ENCODE measurements around the gene DCP1B.

DCP1B gene

DNA sequence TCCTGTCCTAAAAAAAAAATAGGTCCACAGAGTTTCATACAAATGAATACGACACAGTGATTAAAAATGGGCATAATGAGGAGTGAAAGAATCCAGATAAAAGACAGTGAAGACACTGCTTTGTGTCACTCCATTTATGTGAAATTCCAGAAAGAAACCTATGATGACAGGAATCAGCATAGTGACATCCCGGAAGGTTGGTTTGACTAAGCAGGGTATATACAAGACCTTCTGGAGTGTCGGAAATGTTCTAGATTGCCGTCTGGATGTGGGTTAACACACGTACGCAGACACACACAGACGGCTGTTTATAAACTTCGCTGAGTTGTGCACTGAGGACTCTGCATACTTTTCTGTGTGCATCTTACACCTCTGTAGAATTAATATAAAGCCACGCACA is 72.6 kb downstream of the DCP1B start:
- H3K4me3 ChIP-seq (replicated peaks; ENCODE audit: low read depth, low read length) = no peak overlapping the region
- no peak for DNase-seq (ENCODE audit: low read depth)
- TF ChIP-seq, protein P1, sequence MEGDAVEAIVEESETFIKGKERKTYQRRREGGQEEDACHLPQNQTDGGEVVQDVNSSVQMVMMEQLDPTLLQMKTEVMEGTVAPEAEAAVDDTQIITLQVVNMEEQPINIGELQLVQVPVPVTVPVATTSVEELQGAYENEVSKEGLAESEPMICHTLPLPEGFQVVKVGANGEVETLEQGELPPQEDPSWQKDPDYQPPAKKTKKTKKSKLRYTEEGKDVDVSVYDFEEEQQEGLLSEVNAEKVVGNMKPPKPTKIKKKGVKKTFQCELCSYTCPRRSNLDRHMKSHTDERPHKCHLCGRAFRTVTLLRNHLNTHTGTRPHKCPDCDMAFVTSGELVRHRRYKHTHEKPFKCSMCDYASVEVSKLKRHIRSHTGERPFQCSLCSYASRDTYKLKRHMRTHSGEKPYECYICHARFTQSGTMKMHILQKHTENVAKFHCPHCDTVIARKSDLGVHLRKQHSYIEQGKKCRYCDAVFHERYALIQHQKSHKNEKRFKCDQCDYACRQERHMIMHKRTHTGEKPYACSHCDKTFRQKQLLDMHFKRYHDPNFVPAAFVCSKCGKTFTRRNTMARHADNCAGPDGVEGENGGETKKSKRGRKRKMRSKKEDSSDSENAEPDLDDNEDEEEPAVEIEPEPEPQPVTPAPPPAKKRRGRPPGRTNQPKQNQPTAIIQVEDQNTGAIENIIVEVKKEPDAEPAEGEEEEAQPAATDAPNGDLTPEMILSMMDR (IDR thresholded peaks at IDR 0.05; ENCODE audit: low read length, missing control alignments) = no peak

DNA sequence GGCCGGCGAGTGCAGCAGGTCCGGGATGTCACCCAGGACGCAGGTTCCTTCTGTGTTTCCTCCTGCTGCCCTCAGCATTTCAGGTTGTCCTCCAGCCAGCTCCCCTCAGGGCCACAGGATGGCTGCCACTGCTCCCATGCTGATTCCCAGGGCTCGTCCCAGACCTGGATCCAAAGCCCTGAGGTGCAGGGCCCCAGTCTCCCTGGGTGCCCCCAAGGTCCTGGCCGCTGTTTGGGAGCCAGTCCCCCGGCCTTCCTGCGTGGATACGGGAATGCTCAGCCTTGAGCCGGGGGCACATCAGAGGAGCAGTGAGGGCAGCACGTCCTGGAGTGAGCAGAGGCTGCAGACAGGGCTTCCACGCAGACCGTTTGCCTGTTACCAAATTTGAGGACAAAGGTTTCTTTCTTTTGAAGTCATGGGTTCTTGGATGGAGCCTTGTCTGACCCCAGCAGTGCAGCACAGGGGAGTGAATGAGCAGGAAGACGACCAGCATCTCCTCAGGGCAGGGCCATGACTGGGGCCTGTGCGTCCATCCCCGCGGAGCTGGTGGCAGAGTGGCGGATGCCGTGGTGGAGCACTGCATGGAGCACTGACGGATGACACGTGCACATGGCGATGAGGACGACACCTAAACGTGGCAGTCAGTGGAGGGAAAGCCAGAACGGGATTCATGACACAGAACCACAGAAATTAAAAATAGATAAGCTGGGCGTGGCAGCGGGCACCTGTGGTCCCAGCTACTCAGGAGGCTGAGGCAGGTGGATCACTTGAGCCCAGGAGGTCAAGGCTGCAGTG is 73.3 kb downstream of the DCP1B start:
- DNase-seq (ENCODE audit: low read depth) = no peak
- H3K4me3 ChIP-seq (replicated peaks; ENCODE audit: low read depth, low read length) = no peak overlapping the region
- TF ChIP-seq, protein P1 (IDR thresholded peaks at IDR 0.05; ENCODE audit: low read length, missing control alignments) = no peak

DNA sequence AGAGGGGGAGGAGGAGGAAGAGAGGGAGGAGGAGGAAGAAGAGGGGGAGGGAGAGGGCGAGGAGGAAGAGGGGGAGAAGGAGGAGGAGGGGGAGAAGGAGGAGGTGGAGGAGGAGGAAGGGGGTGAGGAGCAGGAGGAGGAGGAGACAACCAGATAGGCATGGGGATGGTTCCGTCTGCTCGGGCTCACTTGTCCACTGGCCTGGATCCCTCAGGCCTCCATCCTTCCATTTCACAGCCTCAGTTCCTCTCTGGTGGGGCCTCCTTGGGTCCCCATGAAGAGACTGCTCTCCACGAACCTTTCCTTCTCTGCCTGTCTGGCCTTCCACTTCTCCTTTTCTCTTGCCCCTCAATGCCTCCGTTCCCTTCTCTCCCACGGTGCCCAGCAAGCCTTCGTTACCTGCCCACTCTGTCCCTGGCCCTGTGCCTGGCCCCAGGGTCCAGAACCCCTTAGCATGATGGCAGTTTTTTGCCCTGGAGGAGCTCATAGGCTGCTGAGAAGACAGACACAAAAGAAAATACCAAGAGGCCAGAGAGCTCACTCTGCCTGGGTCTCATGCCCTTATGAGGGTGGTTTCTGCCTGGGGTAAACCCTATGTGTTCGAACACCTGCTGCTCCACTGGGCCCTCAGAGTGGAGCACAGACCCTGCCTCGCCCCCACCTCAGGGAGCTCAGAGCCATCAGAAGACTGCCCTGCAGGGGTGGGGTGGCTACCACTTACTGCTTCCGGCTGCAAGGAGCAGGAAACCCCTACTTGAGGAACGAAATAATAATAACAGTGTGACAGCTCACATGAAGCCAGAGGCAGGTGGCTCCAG is 74.1 kb downstream of the DCP1B start:
- no peak for DNase-seq (ENCODE audit: low read depth)
- TF ChIP-seq, protein P1 (IDR thresholded peaks at IDR 0.05; ENCODE audit: low read length, missing control alignments) = no peak
- no peak overlapping the region for H3K4me3 ChIP-seq (replicated peaks; ENCODE audit: low read depth, low read length)

DNA sequence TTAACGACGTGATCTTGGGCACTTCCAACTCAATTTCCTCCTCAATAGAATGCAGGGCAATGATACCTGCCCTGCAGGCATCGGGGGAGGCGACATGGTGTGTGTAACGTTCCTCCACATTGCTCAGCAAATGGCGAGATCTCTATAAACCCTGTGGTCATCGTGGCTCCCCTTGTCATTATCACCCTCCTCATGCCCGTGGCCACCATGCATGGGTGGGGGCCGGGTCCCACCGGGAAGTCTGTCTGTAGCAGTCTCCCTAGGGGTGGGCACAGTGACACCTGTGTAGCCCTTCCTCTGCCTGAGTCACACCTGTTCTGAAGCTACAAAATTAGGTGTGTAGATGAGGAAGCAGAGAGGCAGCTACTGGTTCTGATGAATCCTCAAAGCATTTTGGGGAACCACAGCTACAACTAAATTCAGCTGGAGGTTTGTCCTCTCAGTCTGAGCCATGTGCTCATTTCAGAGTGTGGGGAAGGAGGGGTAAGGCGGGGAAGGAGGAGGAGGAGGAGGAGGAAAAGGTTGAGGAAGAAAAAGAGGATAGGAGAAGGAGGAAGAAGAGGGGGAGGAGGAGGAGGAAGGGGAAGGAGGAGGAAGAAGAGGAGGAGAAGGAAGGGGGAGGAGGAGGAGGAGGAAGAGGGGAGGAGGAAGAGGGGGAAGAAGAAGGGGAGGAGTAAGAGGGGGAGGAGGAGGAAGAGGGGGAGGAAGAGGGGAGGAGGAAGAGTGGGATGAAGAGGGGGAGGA is 74.8 kb downstream of the DCP1B start:
- TF ChIP-seq, protein P1 (IDR thresholded peaks at IDR 0.05; ENCODE audit: low read length, missing control alignments) = no peak
- no peak for DNase-seq (ENCODE audit: low read depth)
- no peak overlapping the region for H3K4me3 ChIP-seq (replicated peaks; ENCODE audit: low read depth, low read length)

DNA sequence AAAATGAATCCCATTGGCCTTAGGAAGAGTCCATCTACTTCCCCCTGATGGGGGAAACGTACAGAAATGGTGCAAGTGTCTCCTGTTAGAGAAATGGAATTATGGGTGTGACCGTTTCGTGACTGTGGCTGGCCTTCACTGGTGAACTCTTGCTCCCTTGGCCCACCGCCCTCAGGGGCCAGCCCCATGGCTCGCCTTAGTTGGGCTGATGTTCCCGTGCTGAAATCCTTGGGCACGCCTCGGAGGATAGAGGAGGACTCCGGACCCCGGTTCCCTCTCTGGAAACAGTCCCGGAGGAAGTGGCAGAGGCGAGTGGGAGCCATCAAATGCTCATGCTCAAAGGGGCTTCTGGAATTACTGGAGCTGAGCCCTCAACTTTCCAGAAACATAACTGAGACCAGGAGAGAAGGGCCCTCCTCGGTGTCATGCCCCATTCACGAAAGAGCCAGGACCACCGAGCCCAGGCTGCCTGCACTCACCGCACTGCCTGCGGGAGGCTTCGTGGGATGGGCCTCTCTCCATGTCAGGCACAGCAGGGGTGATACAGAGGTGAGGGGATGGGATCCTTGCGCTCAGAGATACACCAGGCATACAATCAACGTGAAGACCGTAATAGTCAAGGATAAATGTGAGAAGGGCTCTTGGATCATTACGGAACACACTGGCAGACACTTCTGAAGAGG is 75.7 kb downstream of the DCP1B start:
- H3K4me3 ChIP-seq (replicated peaks; ENCODE audit: low read depth, low read length) = no peak overlapping the region
- no peak for DNase-seq (ENCODE audit: low read depth)
- TF ChIP-seq, protein P1 (IDR thresholded peaks at IDR 0.05; ENCODE audit: low read length, missing control alignments) = no peak

DNA sequence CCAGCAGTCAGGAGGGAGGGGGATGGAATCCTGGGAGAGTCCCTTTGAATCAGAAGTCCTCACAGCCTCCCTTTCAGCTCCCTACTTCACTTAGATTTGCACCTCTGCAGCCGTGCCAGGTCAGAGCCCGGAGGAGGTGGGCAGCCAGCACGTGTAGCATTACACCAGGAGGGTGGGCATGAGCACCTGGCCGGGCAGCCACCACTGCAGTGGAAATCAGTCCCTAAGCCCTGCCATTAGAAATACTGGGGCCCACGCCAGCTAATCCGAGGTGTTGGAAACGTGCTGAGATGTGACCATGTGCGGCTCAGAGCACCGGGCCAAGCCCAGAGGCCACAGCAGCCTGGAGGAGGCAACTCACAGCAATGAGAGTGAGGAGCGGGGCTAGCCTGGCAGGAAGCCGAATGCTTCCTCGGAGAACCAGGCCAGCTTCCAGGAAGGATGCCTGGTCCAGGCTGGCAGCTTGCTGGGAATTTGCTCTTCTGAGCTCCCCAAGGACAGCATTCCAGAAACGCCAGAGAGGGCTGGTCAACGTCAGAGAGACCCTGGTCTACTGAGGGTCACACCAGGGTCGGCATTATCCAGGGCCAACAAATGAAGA is 76.4 kb downstream of the DCP1B start:
- TF ChIP-seq, protein P1 (IDR thresholded peaks at IDR 0.05; ENCODE audit: low read length, missing control alignments) = no peak
- DNase-seq (ENCODE audit: low read depth) = peak; percentile 40
- H3K4me3 ChIP-seq (replicated peaks; ENCODE audit: low read depth, low read length) = no peak overlapping the region

Measured in fibroblast of pulmonary artery (primary cell).